K562 (cell line): ENCODE measurements around the gene PAAF1. TPM values are rescaled to one million over a fixed set of nuclear protein-coding genes. Genes with fewer than 3 reads are reported as not detected.

Source experiments
- MBD2 ChIP-seq: sonication (generic); IDR thresholded peaks from 2 replicates; pipeline ENCODE4 v1.6.1; 2016; ENCODE audit warnings: low read depth, borderline replicate concordance
- MGA ChIP-seq: fragments of 450-650 bp; IDR thresholded peaks from 2 replicates; pipeline ENCODE4 v1.6.1; 2016; ENCODE audit warnings: mild to moderate bottlenecking, moderate library complexity
- RBFOX2 ChIP-seq: fragments of 200-400 bp; formaldehyde crosslinking; IDR thresholded peaks from 2 replicates; pipeline ENCODE4 v1.6.1; 2017; ENCODE audit warnings: low read depth, mild to moderate bottlenecking, low read length, moderate library complexity
- STAT5B ChIP-seq: fragments of 250-450 bp; sonication (Bioruptor Pico); IDR thresholded peaks from 2 replicates; pipeline ENCODE4 v1.8.0; 2021; ENCODE audit warnings: mild to moderate bottlenecking, inconsistent platforms
- polyA plus RNA-seq, 8 experiments: library from polyadenylated mRNA; depleted of rRNA in 4 of 8; stranded (reverse) in 5 of 8; unstranded in 3 of 8; fragments of >200 nt; fragmentation: Nextera tagmentation in 2 of 8; fragmentation: Illumina TruSeq in 1 of 8; extraction: Ambion mirVana in 2 of 8; extraction: Trizol in 1 of 8; gene quantifications; 2 replicates each; pipeline versions ENCODE4 v1.2.1 to v1.2.3, GENCODE V29; 2011 to 2014; ENCODE audit warnings: inconsistent platforms in 1 of 8, missing spikeins in 1 of 8
- total RNA-seq, 7 experiments: library from RNA; depleted of rRNA in 6 of 7; stranded (reverse); fragments of >200 nt in 6 of 7; fragmentation: Illumina TruSeq in 2 of 7; extraction: Trizol in 2 of 7; gene quantifications; 2 replicates each; pipeline versions ENCODE4 v1.2.1 to v1.2.3, GENCODE V29; 2011 to 2021; ENCODE audit warnings: low replicate concordance in 1 of 7
- TF ChIP-seq, protein P1 (sequence below): sonication (generic); formaldehyde crosslinking; IDR thresholded peaks from 2 replicates; pipeline ENCODE4 v1.9.0; 2022; ENCODE audit warnings: mild to moderate bottlenecking, missing genetic modification reagents
- TF ChIP-seq, protein P2 (sequence below): fragments of 450-650 bp; IDR thresholded peaks from 2 replicates; pipeline ENCODE4 v1.6.1; 2017; ENCODE audit warnings: antibody characterized with exemption

The PAAF1 gene
- total and polyA plus RNA-seq, 9 of the 15 experiments (the other 6 are each of a cell fraction or from before 2014, with no cell fraction given): 13.5 to 78.6 (median 23.3) TPM

DNA sequence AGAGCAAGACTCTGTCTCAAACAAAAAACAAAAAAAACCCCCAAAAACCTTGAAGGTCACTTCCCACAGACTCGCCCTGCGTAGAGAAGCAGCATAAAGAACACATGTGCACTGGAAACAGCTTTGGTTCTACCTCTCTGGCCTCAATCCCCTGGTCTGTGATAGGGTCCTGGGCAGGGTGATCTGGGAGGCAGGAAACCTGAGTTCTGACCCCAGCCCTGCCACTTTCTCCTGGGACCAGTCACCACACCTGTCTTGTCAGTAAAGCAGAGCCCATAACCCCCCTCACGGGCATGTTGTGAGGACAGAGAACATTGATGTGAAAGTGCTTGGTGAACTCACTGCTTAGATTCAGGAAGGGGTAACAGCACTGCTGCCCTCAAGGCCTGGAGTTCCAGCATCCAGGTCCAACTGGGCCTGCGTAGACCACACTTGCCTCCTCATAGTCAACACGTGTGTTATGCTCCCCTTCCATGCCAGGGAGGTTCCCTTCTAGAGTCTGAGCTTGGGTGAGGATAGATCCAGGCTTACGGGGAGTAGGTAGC, 94.4 kb downstream of the PAAF1 start (continued):
- TF ChIP-seq STAT5B (CRISPR knock-in tag): no peak
- TF ChIP-seq, protein P1, sequence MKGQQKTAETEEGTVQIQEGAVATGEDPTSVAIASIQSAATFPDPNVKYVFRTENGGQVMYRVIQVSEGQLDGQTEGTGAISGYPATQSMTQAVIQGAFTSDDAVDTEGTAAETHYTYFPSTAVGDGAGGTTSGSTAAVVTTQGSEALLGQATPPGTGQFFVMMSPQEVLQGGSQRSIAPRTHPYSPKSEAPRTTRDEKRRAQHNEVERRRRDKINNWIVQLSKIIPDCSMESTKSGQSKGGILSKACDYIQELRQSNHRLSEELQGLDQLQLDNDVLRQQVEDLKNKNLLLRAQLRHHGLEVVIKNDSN (CRISPR knock-in tag): no peak
- TF ChIP-seq, protein P2, sequence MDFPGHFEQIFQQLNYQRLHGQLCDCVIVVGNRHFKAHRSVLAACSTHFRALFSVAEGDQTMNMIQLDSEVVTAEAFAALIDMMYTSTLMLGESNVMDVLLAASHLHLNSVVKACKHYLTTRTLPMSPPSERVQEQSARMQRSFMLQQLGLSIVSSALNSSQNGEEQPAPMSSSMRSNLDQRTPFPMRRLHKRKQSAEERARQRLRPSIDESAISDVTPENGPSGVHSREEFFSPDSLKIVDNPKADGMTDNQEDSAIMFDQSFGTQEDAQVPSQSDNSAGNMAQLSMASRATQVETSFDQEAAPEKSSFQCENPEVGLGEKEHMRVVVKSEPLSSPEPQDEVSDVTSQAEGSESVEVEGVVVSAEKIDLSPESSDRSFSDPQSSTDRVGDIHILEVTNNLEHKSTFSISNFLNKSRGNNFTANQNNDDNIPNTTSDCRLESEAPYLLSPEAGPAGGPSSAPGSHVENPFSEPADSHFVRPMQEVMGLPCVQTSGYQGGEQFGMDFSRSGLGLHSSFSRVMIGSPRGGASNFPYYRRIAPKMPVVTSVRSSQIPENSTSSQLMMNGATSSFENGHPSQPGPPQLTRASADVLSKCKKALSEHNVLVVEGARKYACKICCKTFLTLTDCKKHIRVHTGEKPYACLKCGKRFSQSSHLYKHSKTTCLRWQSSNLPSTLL: no peak
- no peak for TF ChIP-seq MGA
- TF ChIP-seq MBD2: no peak
- 0 out of 2 replicates have a peak, but pooled peaks have one; percentile 13 for TF ChIP-seq RBFOX2
